Lung (tissue), 12 donors: Measurements from ENCODE around the gene COG5. TPM values are rescaled to one million over a fixed set of nuclear protein-coding genes. Genes with fewer than 3 reads are reported as not detected.
A peak's percentile ranks its signal among the peaks of the same experiment; 100 is the strongest.

Experiments
- ATAC-seq: fragments of 200-7000 bp; cut with Tn5 transposase; one replicate; pipeline ENCODE4 v1.9.1; 2020; ENCODE audit warnings: moderate number of reproducible peaks; ENCODE audit not compliant: insufficient read depth, low FRiP score
- DNase-seq, 3 donors: peaks; one replicate each; pipeline ENCODE4 v3.0.0-alpha.2; 2013 to 2017
- H3K27ac ChIP-seq, 2 donors: one replicate each; pipeline ENCODE4 v1.5.1; 2013; ENCODE audit warnings: mild to moderate bottlenecking in 2 of 2, moderate library complexity in 2 of 2, control low read depth in 1 of 2, inconsistent platforms in 1 of 2, low read depth in 1 of 2, low read length in 1 of 2
- H3K27me3 ChIP-seq, 3 donors: one replicate each; pipeline ENCODE4 v1.5.1; 2013; ENCODE audit warnings: low read length in 2 of 3; ENCODE audit not compliant: control insufficient read depth in 3 of 3, insufficient read depth in 3 of 3
- H3K36me3 ChIP-seq, 4 donors: one replicate each; pipeline ENCODE4 v1.5.1; 2013; ENCODE audit warnings: low read length in 4 of 4, mild to moderate bottlenecking in 1 of 4, moderate library complexity in 1 of 4; ENCODE audit not compliant: control insufficient read depth in 4 of 4, insufficient read depth in 4 of 4
- H3K4me1 ChIP-seq, 5 donors: one replicate each; pipeline ENCODE4 v1.5.1; 2013; ENCODE audit warnings: low read length in 5 of 5, mild to moderate bottlenecking in 2 of 5, moderate library complexity in 1 of 5; ENCODE audit not compliant: control insufficient read depth in 5 of 5, insufficient read depth in 5 of 5
- H3K4me3 ChIP-seq: one replicate; pipeline ENCODE4 v1.5.1; 2013; ENCODE audit warnings: mild to moderate bottlenecking, control low read depth, moderate library complexity
- H3K9ac ChIP-seq, 2 donors: one replicate each; pipeline ENCODE4 v1.5.1; 2013; ENCODE audit warnings: low read length in 2 of 2, control low read depth in 1 of 2; ENCODE audit not compliant: insufficient read depth in 1 of 2
- H3K9me3 ChIP-seq, 4 donors: one replicate each; pipeline ENCODE4 v1.5.1; 2013; ENCODE audit warnings: low read length in 3 of 4, mild to moderate bottlenecking in 1 of 4, moderate library complexity in 1 of 4; ENCODE audit not compliant: control insufficient read depth in 4 of 4, insufficient read depth in 3 of 4
- WGBS, 2 donors: extraction: QIAGEN DNeasy Blood & Tissue Kit; methylation state at CpG; one replicate each; pipeline ENCODE4 v1.1.7; 2013; 5-methylcytosine and 5-hydroxymethylcytosine counted together
- polyA plus RNA-seq, 2 donors: library from polyadenylated mRNA; stranded (reverse); fragments of 200-250 nt; gene quantifications; one replicate each; pipeline ENCODE4 v1.2.1, GENCODE V29; 2013
- total RNA-seq, 2 donors: library from RNA; depleted of rRNA in 1 of 2; stranded (reverse); fragments of >200 nt in 1 of 2; gene quantifications; one replicate each; pipeline ENCODE4 v1.2.1, GENCODE V29; 2014 to 2021
- TF ChIP-seq, protein P1 (sequence below): IDR thresholded peaks from 2 replicates; pipeline ENCODE4 v1.5.1; 2012; ENCODE audit warnings: mild to moderate bottlenecking; ENCODE audit errors: control extremely low read depth, extremely low read depth
- donor health status: control.
- donor health status: control.
- donor health status: Bipolar disorder and iron deficiency.
- donor health status: healthy.
- donor health status: DM: yes; HTN: yes; CAD: no.

The COG5 gene
- total and polyA plus RNA-seq, 4 donors = 5.6 to 101 (median 27.2) TPM

DNA sequence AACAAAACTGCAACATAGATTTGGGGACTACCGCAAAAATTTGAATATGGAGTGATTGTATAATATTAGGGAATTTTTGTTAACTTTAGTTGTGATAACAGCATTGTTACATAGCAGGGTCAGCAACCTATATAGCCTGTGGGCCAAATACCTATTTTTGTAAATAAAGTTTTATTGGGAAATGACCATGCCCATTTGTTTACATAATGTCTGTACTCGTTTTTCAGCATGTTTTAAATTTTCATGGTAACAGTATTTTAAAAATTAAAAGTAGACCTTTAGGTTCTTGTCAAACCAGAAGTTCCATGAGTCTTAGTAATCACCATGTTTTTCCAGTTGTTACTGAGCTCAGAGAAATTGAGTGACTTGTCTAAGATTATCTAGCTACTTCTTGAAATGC lies 21.0 kb upstream of the COG5 start:
- H3K9me3 ChIP-seq = no peaks in the 10 kb centered on the region
- no peak overlapping the region for H3K9ac ChIP-seq
- H3K27me3 ChIP-seq = no peaks in the 10 kb centered on the region
- H3K4me1 ChIP-seq = peaks cover 0 to 19% (median 0%) of the 10 kb centered on the region in 5 donors
- DNase-seq (no peak), ATAC-seq (no peak)
- 88 to 91% methylated on average over 2 of the region's 2 CpGs for WGBS, 2 donors
- no peak overlapping the region for H3K27ac ChIP-seq
- no peak overlapping the region for H3K4me3 ChIP-seq
- peaks cover 3 to 20% (median 7%) of the 10 kb centered on the region in 4 donors for H3K36me3 ChIP-seq
- TF ChIP-seq, protein P1, sequence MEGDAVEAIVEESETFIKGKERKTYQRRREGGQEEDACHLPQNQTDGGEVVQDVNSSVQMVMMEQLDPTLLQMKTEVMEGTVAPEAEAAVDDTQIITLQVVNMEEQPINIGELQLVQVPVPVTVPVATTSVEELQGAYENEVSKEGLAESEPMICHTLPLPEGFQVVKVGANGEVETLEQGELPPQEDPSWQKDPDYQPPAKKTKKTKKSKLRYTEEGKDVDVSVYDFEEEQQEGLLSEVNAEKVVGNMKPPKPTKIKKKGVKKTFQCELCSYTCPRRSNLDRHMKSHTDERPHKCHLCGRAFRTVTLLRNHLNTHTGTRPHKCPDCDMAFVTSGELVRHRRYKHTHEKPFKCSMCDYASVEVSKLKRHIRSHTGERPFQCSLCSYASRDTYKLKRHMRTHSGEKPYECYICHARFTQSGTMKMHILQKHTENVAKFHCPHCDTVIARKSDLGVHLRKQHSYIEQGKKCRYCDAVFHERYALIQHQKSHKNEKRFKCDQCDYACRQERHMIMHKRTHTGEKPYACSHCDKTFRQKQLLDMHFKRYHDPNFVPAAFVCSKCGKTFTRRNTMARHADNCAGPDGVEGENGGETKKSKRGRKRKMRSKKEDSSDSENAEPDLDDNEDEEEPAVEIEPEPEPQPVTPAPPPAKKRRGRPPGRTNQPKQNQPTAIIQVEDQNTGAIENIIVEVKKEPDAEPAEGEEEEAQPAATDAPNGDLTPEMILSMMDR = no peak

DNA sequence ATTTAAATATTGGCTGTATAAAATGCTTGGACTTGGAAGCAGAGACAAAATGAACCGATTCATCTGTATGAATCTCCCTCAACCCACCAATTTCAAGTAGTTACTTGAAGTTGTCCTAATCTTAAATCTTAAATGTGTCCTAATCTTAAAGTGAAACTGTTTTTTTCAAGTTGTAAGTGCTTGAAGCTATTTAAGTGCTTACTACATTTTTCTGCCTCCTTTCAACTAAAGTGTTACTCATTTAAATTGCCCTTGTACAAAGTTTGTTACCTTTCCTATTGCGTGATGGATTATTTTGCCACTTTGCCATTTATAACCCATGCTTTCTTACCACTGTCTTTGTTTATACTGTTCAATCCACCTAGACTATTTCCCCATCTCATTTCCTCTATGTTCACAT lies 19.2 kb upstream of the COG5 start:
- DNase-seq (peak in 2 of 3 donors; percentile 14 to 52), ATAC-seq (no peak)
- Histone ChIP-seq H3K36me3 (peaks cover 1 to 17% (median 6%) of the 10 kb centered on the region in 4 donors), H3K27me3 (no peaks in the 10 kb centered on the region), H3K27ac (no peak overlapping the region), H3K9ac (no peak overlapping the region), H3K4me1 (peaks cover 0 to 16% (median 0%) of the 10 kb centered on the region in 5 donors), H3K9me3 (no peaks in the 10 kb centered on the region), H3K4me3 (no peak overlapping the region)
- 52 to 70% methylated on average over 2 of the region's 2 CpGs for WGBS, 2 donors
- TF ChIP-seq, protein P1 = no peak

DNA sequence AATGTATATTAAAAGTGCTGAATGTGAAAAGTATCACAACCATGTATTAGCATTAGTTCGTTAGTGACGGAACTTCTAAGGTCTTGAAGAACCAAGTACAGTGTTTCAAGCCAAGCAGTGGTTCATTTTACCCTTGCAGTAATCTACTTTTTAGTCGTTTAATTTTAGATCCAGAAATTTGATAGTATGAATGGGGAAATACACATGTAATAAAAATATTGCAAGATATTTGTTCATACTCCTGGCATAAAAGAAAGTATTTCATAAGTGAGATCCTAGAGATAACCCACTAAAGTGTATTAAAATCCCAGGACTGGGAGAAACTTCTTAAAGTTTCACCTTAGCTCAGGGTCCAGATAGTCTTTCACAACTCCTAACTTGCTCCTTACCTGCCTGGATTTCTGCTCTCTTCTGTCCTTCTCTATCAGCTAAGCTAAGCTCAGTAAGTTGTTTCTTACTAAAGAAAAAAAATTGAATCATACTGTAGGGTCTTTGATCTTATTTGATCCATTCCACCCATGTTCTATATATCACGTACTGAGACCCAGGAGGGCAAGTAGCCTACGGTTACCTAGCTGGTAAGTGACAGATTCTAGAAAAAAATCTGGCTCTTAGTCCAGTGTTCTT lies 17.8 kb upstream of the COG5 start:
- ATAC-seq = no peak
- H3K9ac ChIP-seq = no peak overlapping the region
- no peak for DNase-seq

More for the DNA sequence above, 17.8 kb upstream of the COG5 start:
- peaks cover 1 to 17% (median 7%) of the 10 kb centered on the region in 4 donors for H3K36me3 ChIP-seq
- H3K9me3 ChIP-seq = no peaks in the 10 kb centered on the region
- H3K27me3 ChIP-seq = no peaks in the 10 kb centered on the region
- peak overlapping the region in 1 of 2 donors; percentile 60 for H3K27ac ChIP-seq
- TF ChIP-seq, protein P1 = no peak
- whole genome bisulfite sequencing, 2 donors = 48 to 73% methylated on average over 5 of the region's 5 CpGs
- peaks cover 0 to 13% (median 0%) of the 10 kb centered on the region in 5 donors for H3K4me1 ChIP-seq
- no peak overlapping the region for H3K4me3 ChIP-seq
